Thyroid gland (tissue), 4 donors: ENCODE results near the gene ZNF71.

Experiments used
- CTCF ChIP-seq, 6 experiments: fragments of 200-600 bp in 3 of 6; fragments of 450-650 bp in 3 of 6; sonication (generic) in 3 of 6; IDR thresholded peaks; one replicate each; pipeline ENCODE4 v1.5.1; 2016 to 2019; ENCODE audit warnings: antibody characterized with exemption in 6 of 6, mild to moderate bottlenecking in 2 of 6, inconsistent platforms in 1 of 6, moderate library complexity in 1 of 6
- POLR2A ChIP-seq, 2 donors: fragments of 450-650 bp; IDR thresholded peaks; one replicate each; pipeline ENCODE4 v1.6.1; 2017; ENCODE audit warnings: antibody characterized with exemption in 2 of 2, mild to moderate bottlenecking in 2 of 2, moderate library complexity in 1 of 2

- TF ChIP-seq CTCF (IDR thresholded peaks at IDR 0.05) (no peak), POLR2A (IDR thresholded peaks at IDR 0.05) (no peak)
These were observed 40.7 kb upstream of the ZNF71 start for GRCh38 chr19:56554272-56554869.
